H1 (cell line): ENCODE results near the gene ELF4.

Experiments
- CBX5 ChIP-seq: fragments of 300-800, 300-1000 bp; sonication (generic); IDR thresholded peaks from 2 replicates; pipeline ENCODE4 v1.7.1; 2016; ENCODE audit warnings: antibody characterized with exemption, low read length, low read depth
- CEBPB ChIP-seq: IDR thresholded peaks from 2 replicates; pipeline ENCODE4 v1.6.1; 2012; ENCODE audit warnings: low read depth, low read length
- CTCF ChIP-seq, 3 experiments: IDR thresholded peaks; 1 replicate in 2 of 3; 2 replicates in 1 of 3; pipeline versions ENCODE4 v1.5.1 to v1.6.1; 2011; ENCODE audit warnings: low read length in 3 of 3, mild to moderate bottlenecking in 3 of 3, inconsistent platforms in 2 of 3, low read depth in 1 of 3, moderate library complexity in 1 of 3; ENCODE audit not compliant: insufficient read depth in 1 of 3; ENCODE audit errors: control extremely low read depth in 1 of 3
- FOSL1 ChIP-seq: IDR thresholded peaks from 2 replicates; pipeline ENCODE4 v1.6.1; 2011; ENCODE audit warnings: mild to moderate bottlenecking, low read depth, low read length, moderate library complexity; ENCODE audit not compliant: insufficient read depth
- POLR2AphosphoS5 ChIP-seq: IDR thresholded peaks from 2 replicates; pipeline ENCODE4 v1.6.1; 2011; ENCODE audit warnings: low read depth, low read length
- TBP ChIP-seq: IDR thresholded peaks from 2 replicates; pipeline ENCODE4 v1.6.1; 2011; ENCODE audit warnings: low read depth, low read length, improper control_type of control experiment
- ZNF274 ChIP-seq: IDR thresholded peaks from 2 replicates; pipeline ENCODE4 v1.7.0; 2012; ENCODE audit warnings: low read length, borderline replicate concordance; ENCODE audit errors: extremely low read depth

GRCh38 chrX:130130990-130131389 is 20.7 kb upstream of the ELF4 start:
- no peak for TF ChIP-seq ZNF274
- TF ChIP-seq CBX5: no peak
- TF ChIP-seq POLR2AphosphoS5: no peak
- TF ChIP-seq CEBPB: no peak
- TF ChIP-seq FOSL1: no peak
- no peak for TF ChIP-seq CTCF (IDR thresholded peaks at IDR 0.05; ENCODE audit: control extremely low read depth in 1 of 3, insufficient read depth in 1 of 3, low read depth in 1 of 3, low read length in 3 of 3)
- TF ChIP-seq TBP: no peak
